ENCODE data around the gene LBR.
A peak's percentile ranks its signal among the peaks of the same experiment; 100 is the strongest.

LBR gene

GRCh38 chr1:225446595-225446960 is 18.7 kb upstream of the LBR start:
- DNase-seq (ENCODE audit: low read depth in 1 of 2, low spot score in 1 of 2) = no peak

GRCh38 chr1:225445639-225446594 is 18.1 kb upstream of the LBR start:
- DNase-seq (ENCODE audit: low read depth in 1 of 2, low spot score in 1 of 2) = no peak

- no peak for DNase-seq (ENCODE audit: low read depth in 1 of 2, low spot score in 1 of 2)
Observed at GRCh38 chr1:225442123-225442505, 14.3 kb upstream of the LBR start.

DNA sequence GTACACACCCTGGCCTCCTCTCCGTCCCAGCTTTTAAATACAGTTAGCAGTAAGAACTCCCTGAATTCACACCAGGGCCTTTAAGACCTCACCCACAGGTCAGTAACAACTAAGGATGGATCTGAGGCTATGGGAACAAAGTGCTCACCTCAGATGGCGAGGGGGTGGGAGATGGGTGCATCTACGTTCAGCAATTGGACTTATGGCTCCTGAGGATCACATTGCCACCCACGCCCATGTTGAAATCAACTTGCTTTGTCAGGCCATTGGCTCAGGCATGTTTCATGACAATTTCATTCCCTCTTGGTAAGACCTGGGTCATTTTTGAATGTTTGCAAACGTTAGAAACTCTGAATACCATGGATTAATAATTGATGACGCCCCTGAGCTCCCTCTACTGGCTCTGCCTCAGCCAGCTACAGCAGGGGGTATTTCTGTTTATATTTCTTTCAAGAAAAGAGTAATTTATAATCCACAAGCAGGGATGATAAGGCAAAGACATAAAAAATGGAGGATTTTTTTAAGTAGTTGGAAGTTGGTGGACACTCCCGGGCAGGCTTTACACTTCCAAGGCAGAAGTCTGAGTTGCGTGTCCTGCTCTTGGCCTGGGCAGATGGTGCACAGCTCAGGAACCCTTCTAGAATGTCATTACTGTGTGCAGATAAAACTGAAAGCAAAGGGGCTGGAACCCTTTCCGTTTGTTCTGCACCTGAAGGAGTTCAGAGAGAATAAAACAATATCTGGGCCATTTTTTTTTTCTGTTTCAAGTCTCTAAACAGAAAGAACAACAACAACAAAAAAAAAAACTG is 13.7 kb upstream of the LBR start:
- DNase-seq (ENCODE audit: low read depth in 1 of 2, low spot score in 1 of 2) = no peak

GRCh38 chr1:225440380-225441221 is 12.8 kb upstream of the LBR start:
- no peak for DNase-seq (ENCODE audit: low read depth in 1 of 2, low spot score in 1 of 2)

DNA sequence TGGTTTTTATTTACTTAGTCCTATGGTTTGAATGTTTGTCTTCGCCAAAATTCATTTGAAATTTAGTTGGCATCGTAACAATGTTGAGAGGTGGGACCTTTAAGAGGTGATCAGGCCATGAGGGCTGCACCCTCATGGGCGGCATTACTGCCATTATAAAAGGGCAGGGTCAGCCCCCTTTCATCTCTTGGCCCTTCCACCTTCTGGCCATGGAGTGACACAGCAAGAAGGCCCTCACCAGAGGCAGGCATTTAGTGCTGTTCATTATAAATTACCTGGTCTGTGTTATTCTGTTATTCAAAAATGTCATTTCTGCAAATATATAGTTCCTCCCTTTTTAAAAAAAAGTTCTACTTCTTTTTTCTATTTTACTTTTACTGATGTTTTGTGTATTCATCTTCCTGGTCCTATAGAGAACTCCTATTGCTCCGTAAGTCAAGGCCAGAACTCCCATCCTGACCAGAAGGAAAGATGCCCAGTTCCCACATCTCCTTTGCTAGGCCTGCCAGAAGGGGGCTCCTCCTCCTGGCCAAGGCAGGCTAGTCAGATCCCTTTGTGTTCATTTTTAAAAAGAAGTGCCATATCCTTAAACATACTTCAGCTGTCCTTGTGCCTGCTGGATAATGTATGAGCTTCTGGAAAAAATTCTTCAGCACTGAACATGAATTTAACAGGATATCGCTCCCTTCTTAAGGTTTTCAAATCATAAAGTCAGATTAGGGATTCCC is 10.0 kb upstream of the LBR start:
- no peak for DNase-seq (ENCODE audit: low read depth in 1 of 2, low spot score in 1 of 2)

DNA sequence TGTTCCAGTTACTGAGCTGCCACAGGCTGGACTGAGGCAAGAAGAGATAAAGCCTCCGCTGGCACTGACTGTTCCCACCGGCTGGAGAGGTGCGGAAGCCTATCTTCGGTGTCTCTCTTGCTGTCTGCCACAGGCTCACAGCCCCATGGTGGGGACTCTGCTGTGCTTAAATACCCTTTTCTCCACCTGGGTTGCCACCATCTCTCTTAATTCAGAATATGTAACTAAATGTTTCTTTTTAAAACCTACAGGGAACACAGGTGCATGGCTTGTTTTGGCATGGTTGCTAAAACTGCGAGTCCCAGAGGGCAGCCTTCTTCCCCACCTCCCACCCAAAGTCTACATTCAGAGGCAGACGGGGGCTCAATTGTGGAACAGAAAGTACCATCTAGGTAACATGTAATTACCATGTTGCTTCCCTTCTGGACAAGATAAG is 8.1 kb upstream of the LBR start:
- no peak for DNase-seq (ENCODE audit: low read depth in 1 of 2, low spot score in 1 of 2)

DNA sequence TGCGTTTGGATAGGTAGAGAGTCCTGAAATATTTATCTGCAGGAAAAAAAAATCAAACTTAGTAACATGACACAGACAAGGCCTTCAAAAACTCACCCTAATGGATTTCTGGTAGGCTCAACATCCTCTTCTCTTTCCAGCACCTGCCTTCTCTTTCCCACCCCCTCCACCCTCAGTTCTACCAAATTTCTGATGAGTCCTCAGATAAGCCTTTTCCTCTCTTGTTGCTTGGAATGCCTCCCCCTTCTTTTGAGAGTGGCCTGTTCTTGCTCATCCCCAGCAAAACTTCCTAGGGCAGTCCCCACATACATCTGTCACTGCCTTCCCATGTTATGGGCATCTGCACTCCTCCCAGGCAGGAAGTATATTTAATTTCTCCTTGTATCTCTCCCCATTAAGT is 7.6 kb upstream of the LBR start:
- no peak for DNase-seq (ENCODE audit: low read depth in 1 of 2, low spot score in 1 of 2)

DNA sequence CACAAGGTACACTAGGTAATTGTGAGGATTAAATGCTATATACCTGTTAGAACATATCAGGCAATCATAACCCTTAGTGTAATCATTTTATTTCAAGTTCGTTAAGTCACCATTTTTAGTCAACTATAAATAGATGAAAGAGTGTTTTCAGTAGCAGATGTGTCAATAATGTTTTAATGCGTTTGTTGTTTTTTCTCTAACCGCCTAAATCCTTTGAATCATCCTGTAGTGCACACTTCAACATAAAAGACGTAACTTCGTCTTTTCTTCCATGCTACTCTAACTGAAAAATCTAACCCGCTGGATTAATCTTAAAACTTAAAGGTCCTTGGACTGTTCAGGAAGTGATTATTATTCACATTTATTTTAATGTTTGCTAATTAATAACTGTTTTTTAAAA is 7.2 kb upstream of the LBR start:
- DNase-seq (ENCODE audit: low read depth in 1 of 2, low spot score in 1 of 2) = no peak

DNA sequence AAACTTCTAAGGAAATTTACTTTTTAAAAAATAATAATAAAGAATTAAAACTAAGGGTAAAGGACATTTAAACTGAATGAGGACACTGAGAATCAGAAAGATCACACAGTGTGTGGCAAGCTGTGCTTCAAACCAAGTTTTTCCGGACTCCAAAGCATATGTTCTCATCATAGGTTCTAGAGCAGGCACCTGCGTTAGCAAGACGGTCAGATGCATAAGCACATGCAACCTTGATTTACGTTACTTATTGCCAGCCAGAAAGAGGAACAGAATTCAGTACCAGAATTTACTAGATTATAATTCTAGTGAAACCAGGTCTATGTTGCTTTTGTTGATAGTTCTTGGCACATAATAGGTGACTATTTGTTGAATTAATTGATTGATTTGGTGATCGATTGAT is 6.2 kb upstream of the LBR start:
- DNase-seq (ENCODE audit: low read depth in 1 of 2, low spot score in 1 of 2) = no peak

GRCh38 chr1:225431081-225431863 is 3.4 kb upstream of the LBR start:
- DNase-seq (ENCODE audit: low read depth in 1 of 2, low spot score in 1 of 2) = no peak

GRCh38 chr1:225430301-225430700 is 2.5 kb upstream of the LBR start:
- no peak for DNase-seq (ENCODE audit: low read depth in 1 of 2, low spot score in 1 of 2)

DNA sequence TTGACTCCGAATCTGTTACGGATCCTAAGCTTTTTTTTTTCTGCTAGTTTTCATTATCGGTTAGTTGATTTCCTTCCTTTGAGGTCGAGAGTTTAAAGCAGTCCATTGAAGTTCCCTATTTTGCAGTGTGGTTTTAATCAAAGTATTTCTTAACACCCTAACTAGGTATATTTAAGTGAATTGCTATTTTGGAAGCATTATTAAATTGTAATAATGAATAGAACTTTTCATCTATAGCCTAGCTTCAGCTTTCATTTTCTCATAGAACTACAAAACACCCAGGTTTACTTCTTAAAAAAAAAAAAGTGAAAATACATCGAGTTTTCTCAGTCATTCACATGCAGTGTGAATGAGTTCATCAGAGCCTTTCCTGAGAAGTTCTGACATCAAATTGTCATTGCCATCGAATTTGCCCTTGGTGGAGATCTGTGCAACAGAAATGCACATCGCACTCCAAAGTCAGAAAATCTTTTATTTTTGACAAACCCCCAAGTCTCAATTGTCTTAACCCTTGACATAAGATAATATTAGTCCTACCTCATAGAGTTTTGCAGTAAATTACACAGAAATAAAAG is 1.1 kb upstream of the LBR start:
- no peak for DNase-seq (ENCODE audit: low read depth in 1 of 2, low spot score in 1 of 2)

- DNase-seq (ENCODE audit: low read depth in 1 of 2, low spot score in 1 of 2) = peak; percentile 72 to 92
Observed at GRCh38 chr1:225428068-225428880, 436 bp upstream of the LBR start.

GRCh38 chr1:225426395-225427234 is 1.2 kb downstream of the LBR start:
- DNase-seq (ENCODE audit: low read depth in 1 of 2, low spot score in 1 of 2) = no peak

DNA sequence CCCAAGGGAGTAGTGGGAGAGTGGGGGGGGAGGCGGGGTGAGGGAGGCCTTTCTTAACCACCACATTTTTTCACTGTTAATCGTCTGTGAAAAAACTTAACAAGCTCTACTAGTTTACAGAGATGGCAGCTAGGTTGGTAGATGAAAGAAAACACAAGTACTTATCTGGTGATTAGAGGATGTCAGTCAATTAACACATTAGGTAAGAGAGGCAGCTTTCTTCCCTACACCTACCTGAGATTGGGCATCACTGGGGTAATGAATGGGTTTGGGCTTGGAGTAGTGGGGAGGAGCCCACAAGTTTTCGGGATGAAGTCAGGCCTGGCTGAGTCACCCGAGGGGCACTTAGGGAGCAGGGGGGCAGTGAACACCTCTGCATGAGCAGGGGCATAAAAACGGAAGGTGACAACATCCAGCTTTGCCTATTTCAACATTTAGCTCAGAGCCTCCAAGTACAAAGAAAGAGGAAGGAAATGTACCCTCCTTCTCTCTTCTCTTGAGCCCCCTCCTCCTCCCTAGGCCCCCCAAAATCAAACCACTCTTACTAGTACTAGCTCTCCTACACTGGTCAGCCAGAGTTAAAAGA is 2.5 kb downstream of the LBR start:
- no peak for DNase-seq (ENCODE audit: low read depth in 1 of 2, low spot score in 1 of 2)

- DNase-seq (ENCODE audit: low read depth in 1 of 2, low spot score in 1 of 2) = no peak
Observed at GRCh38 chr1:225424562-225425200, 3.2 kb downstream of the LBR start.

All from activated T-helper 1 cell treated with anti-CD3 and anti-CD28 coated beads, Interleukin-2, amount 50 U/mL, for 16 hours (primary cell).